Stomach (tissue), 4 donors: Measurements from ENCODE around the gene ARHGAP10.

Source experiments
- EP300 ChIP-seq: sonication (generic); formaldehyde crosslinking; IDR thresholded peaks from one replicate; pipeline ENCODE4 v1.6.1; 2017; ENCODE audit warnings: antibody characterized with exemption
- POLR2A ChIP-seq, 4 donors: fragments of 450-650 bp; IDR thresholded peaks; one replicate each; pipeline ENCODE4 v1.6.1; 2016; ENCODE audit warnings: antibody characterized with exemption in 4 of 4, control low read depth in 2 of 4, mild to moderate bottlenecking in 1 of 4, moderate library complexity in 1 of 4
- POLR2AphosphoS5 ChIP-seq, 3 donors: sonication (generic); formaldehyde crosslinking; IDR thresholded peaks; one replicate each; pipeline ENCODE4 v1.6.1; 2016; ENCODE audit warnings: antibody characterized with exemption in 3 of 3
- TF ChIP-seq, protein P1 (sequence below), 7 experiments: fragments of 450-650 bp in 4 of 7; fragments of 200-600 bp in 3 of 7; sonication (generic) in 3 of 7; IDR thresholded peaks; one replicate each; pipeline ENCODE4 v1.5.1; 2016 to 2019; ENCODE audit warnings: antibody characterized with exemption in 7 of 7, control low read depth in 2 of 7, mild to moderate bottlenecking in 1 of 7

DNA sequence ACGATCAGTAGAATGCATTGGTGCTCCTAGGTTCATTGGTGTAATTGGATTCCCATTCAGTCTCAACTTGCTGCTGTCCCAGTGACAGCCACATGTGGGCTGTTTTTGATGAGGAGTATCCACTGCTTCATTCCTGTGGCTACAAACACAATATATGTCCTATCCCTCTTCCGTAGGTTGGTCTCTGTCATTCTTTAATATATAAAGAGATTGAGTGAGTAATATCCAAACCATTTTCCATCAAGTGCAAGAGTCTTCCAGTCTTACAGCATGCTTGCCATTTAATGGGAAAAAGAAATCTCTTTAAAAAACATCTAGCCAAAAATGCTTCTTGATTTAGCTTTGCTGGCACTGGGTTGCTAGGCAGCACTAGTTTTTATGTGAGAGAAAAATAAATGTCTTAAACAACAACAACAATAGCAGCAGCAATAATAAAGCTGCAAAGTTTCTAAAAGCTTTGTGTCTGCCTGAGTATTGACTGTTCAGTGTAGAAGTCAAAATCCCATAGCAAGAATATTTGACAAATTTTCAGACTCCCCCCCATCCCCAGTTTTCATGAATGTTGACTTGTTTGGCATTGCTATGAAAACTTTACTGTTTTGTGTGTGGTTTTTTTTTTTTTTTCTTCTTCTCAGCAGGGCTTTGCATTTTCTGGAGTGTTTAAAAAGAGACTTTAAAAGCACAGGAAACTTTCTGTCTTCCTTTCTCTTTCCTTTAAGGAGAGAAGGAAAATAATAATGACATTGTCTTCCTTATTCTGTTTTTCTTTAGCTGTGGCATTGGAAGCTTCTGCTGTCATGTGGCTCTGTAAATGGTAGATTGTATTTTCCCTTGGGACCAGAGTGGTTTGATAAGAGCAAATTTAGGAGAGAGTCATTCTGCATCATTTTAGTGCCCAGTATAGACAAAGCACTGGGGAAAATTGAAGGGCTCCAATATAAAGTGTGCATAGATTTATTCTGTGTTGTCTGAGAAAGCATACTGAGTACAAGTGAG, 244.3 kb downstream of the ARHGAP10 start:
- TF ChIP-seq, protein P1, sequence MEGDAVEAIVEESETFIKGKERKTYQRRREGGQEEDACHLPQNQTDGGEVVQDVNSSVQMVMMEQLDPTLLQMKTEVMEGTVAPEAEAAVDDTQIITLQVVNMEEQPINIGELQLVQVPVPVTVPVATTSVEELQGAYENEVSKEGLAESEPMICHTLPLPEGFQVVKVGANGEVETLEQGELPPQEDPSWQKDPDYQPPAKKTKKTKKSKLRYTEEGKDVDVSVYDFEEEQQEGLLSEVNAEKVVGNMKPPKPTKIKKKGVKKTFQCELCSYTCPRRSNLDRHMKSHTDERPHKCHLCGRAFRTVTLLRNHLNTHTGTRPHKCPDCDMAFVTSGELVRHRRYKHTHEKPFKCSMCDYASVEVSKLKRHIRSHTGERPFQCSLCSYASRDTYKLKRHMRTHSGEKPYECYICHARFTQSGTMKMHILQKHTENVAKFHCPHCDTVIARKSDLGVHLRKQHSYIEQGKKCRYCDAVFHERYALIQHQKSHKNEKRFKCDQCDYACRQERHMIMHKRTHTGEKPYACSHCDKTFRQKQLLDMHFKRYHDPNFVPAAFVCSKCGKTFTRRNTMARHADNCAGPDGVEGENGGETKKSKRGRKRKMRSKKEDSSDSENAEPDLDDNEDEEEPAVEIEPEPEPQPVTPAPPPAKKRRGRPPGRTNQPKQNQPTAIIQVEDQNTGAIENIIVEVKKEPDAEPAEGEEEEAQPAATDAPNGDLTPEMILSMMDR (IDR thresholded peaks at IDR 0.05): no peak
- TF ChIP-seq POLR2AphosphoS5 (IDR thresholded peaks at IDR 0.05): no peak
- no peak for TF ChIP-seq POLR2A (IDR thresholded peaks at IDR 0.05)
- TF ChIP-seq EP300: no peak
